Measurements from ENCODE around the gene WNT8B. TPM values are rescaled to one million over a fixed set of nuclear protein-coding genes. Genes with fewer than 3 reads are reported as not detected.

Gene WNT8B, protein sequence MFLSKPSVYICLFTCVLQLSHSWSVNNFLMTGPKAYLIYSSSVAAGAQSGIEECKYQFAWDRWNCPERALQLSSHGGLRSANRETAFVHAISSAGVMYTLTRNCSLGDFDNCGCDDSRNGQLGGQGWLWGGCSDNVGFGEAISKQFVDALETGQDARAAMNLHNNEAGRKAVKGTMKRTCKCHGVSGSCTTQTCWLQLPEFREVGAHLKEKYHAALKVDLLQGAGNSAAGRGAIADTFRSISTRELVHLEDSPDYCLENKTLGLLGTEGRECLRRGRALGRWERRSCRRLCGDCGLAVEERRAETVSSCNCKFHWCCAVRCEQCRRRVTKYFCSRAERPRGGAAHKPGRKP
- total RNA-seq, result not detected in 2 replicates

DNA sequence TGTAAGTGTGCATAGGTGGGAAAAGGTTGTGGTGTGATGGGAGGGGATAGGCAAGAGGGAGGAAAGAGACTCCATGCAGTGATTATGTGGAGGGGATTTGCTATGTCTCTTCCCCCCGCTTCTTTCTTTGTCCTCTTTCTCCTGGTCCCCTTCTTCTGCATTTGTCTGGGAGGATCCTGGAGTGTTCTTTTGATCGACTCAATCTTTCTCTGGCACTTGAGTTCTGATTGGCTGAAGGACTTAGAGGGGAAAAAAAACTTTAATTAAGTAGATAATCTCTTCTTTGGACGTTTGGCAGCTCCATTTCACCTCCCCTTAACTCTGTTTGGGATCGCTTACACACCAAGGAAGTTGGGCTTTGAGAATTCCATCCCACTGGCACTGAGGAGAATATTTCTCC, at the start of gene WNT8B:
TSS of gene WNT8B (plus strand) at position 301 of the 400 bp plus-strand sequence. CDS start 160 bp downstream, outside the sequence.

DNA sequence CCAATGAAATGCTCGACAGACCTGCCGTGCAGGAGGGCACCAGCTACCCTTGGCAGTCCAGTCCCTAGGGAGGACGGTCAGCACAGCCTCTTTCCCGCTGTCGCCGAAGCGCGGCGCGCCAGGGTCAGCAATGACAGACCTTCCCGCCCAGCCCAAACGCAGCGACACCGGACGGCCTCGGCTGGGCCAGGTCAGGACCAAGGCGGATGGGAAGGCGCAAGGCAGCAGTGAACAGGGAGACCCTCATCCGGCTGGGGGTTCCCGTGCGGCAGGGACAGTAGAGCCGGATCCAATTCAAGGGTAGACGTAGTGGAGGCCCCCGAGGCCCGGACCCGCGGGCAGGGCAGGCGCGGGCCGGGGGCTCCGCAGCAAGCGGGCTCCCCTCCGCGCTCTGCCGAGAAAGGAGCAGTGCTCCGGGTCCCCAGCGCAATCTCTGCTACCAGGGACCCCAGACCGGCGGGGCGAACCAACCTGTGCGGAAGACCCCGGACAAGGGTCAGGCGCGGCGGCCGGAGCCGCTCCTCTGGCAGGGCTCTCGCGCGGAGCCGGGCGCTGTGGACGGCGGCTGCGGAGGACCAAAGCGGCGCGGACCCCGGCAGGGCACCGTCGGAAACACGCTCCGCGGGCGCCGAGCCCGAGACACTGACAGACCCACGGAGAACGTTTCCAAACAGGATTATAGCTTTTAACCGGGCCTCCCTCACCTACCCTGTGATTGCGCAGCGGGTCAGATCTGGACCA, 56.7 kb downstream of the WNT8B start, which contains the start of gene SEC31B:
TSS of gene SEC31B (minus strand) at position 551 of the 741 bp plus-strand sequence. CDS start 2,909 bp downstream, outside the sequence.

DNA sequence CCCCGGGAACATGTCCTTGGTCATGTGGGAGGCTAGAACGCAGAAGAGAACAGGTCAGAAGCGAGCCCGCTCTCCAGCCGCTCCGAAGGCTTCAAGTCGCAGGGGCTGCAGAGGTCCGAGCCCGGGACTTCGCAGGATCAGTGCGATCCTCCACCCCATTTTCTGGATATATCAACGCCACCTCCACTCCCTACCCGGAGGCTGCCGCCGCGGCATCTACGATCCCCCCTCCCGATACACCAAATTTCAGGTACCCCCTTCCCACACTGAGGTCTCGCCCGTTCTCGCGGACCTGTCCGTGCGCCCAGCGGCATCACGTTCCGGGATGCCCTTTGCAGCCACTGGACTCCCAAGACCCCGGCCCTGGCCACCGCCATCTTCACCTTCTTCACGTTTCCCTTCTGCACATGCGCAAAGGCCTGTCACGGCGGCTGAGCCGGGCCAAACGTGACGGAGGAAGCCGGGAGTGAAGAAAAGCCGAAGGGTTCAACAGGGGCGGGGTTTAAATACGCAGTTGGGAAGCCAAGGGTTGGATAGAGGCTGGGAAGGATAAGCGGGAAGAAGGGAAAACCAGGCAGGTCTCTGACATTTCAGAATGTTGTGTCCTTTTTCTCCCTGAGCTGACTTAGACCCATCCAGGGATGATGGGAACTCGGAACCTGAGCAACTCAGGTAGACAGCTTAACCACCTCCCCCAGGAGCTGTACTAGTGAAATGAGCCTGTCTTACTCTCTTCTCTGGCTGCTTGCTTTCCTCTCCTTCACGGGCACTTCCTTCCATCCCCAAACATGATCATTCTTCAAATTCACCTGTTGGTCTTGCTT, 66.9 kb downstream of the WNT8B start, which contains the start of gene NDUFB8:
TSS of gene NDUFB8 (minus strand) at position 397 of the 824 bp plus-strand sequence. CDS start at position 377, 20 bp downstream.

Other genes with a start within 250 kb of the WNT8B start
- gene CHUK, start 233.4 kb upstream of the WNT8B start, total RNA-seq, result 14.7 and 18.1 TPM in 2 replicates
- 14.3 and 15.1 TPM in 2 replicates for gene CWF19L1, start 195.4 kb upstream of the WNT8B start, total RNA-seq
- gene BLOC1S2, start 176.3 kb upstream of the WNT8B start, total RNA-seq, result 50.1 and 73.3 TPM in 2 replicates
- gene PKD2L1, start 132.8 kb upstream of the WNT8B start, total RNA-seq, result not detected in 2 replicates
- 109 and 329 TPM in 2 replicates for gene SCD, start 115.8 kb upstream of the WNT8B start, total RNA-seq
- gene SEC31B, start 56.9 kb downstream of the WNT8B start, total RNA-seq, result 3.3 and 3.9 TPM in 2 replicates
- 170 and 235 TPM in 2 replicates for gene NDUFB8, start 66.9 kb downstream of the WNT8B start, total RNA-seq
- 10.8 and 12.3 TPM in 2 replicates for gene HIF1AN, start 72.9 kb downstream of the WNT8B start, total RNA-seq

Data from bronchial smooth muscle cell (primary cell).